Measurements from ENCODE around the gene NUDT14.

Gene NUDT14

DNA sequence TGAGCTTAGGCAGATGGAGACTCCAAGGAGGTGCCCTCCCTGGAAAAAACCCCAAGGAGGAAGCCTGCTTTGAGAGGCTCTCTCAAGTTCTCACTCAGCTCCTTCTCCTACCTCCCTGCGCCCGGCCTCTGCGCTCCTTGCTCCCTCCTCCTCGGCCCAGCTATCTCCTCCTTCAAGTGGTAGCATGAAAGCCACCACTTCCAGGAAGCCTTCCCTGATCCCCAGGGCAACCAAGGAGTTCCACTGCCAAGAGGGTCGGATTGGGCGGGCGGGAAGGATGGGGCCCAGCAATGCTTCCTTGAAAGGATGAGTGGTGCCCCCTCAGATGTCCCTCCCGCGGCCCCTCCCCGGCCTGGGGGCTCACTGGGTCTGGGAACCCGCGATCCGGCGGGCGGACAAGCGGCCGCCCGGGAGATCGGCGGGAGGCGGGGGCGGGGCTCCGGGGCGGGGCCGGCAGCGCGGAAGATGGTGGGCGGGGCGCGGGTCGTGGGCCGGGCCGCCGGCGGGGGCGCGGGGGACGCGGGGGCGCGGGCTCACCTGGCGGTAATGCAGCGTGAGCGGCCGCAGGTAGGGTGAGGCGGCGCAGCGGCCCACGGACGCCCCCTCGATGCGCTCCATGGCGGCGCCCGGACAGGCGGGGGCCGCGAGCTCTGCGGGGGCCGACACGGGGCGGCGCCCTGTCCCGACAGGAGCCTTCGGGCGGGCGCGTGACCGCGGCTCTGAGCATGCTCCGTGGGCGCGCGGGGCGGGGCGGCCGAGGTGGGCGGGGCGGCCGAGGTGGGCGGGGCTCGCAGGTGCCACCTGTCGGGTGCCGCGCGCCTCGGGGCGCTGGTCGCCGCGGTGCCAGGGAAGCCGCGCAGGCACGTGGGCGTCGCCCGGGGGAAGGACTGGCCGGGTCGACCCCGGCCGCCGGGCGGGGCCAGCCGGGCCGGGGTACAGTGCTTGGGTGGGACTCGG is at the start of gene NUDT14:
TSS of gene NUDT14 (minus strand) at position 721 of the 957 bp plus-strand sequence. CDS start at position 618, 103 bp downstream.
- in situ Hi-C loops (cut with MboI; ENCODE audit: low sequenced_read_pairs), result no loop called here

GRCh38 chr14:105229099-105229655 is 48.1 kb upstream of the NUDT14 start:
- in situ Hi-C loops (cut with MboI; ENCODE audit: low sequenced_read_pairs), result no loop called here

DNA sequence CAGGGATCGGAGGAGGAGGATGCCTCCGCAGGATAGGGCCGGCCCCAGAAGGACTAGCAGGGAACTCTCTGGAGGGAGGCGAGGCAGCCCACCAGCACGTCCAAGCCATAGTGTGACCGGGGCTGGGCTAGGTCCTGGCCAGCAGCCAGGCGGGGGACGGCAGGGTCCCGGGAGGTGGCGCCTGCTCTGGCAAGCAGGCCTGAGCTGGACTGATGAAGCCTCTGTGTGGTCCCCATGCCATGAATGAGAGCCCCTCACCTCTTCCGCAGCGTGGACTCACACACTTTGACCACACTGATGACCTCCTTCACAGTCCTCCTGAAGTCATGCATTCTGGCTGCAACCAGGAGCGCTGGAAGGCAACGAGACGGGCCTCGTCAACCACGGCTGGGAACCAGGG is 47.5 kb upstream of the NUDT14 start:
- in situ Hi-C loops (cut with MboI; ENCODE audit: low sequenced_read_pairs), result no loop called here

GRCh38 chr14:105227346-105227745 is 46.2 kb upstream of the NUDT14 start:
- in situ Hi-C loops (cut with MboI; ENCODE audit: low sequenced_read_pairs), result no loop called here

GRCh38 chr14:105226198-105226597 is 45.1 kb upstream of the NUDT14 start:
- in situ Hi-C loops (cut with MboI; ENCODE audit: low sequenced_read_pairs), result no loop called here

DNA sequence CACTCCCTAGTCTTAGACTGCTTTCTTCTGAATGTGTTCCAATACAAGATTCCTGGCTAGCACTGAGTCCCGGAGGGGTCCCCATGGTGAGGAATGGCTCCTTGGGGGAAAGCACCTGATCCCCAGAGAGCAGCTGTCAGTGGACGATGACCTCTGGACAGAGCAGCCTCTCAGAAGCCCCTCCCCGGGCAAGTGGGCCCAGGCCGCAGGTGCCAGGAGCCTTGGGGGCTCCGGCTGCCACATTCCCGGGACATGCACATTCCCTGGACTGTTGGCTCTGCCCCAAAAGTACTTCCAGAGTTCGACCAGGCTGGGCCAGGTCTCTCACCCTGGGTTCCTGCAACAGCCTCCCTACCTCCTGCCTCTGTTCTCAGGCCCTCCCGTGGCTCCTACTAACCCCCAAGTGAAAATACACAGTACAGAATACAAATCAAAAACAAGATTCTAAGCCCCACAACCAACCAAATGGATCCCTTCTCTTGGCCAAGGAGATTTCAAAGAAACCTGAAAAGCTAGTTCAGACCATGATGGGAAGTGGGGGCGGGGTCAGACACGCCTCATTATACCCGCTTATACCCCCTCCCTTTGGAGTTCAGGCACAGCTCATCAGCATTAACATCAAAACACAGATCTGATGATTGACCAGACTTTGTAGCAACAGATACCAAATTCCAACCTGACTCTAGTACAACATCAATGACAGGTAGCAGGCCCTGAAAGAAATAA is 43.9 kb upstream of the NUDT14 start:
- in situ Hi-C loops (cut with MboI; ENCODE audit: low sequenced_read_pairs), result no loop called here

DNA sequence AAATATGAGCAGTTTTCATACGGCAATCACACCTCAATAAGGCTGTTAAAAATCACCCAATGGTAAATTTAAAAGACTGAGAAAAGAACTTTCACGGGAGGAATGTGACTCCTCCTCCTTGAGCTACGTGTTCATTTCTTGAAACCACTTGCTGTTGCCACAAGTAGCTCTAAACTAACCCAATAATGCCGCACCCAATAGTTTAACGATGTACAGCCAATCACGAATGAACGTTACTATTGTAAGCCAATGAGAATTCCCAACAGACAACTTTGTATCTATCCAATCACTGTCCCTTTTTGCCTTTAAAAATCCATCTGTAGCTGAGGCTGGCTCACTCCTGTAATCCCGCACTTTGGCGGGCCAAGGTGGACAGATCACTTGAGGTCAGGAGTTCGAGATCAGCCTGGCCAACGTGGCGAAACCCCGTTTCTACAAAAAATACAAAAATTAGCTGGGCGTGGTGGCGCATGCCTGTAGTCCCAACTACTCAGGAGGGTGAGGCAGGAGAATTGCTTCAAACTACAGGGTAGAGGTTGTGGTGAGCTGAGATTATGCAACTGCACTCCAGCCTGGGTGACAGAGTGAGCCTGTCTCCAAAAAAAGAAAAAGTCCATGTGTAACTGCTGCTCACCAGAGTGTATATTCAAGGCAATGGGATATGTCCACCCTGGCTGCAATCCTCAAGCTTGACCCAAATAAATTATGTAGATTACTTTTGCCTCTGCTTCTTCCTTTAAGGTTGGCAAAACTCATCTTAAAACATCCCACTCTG is 42.8 kb upstream of the NUDT14 start:
- in situ Hi-C loops (cut with MboI; ENCODE audit: low sequenced_read_pairs), result no loop called here

DNA sequence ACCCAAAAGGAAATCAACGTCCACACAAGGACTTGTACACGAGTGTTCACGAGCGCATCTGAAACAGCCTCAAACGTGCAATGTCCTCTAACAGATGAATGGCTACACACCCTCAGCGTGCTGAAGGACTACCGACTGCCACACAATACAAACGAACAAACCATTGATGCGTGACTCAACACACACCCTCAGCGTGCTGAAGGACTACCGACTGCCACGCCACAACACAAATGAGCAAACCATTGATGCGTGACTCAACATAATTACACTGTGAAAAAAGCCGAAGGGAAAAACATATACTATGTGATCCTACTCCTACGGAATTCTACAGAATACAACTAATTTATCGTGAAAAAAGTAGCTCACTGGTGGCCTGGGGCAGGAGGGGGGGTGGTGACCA is 42.1 kb upstream of the NUDT14 start:
- in situ Hi-C loops (cut with MboI; ENCODE audit: low sequenced_read_pairs), result no loop called here

GRCh38 chr14:105221598-105222178 is 40.6 kb upstream of the NUDT14 start:
- in situ Hi-C loops (cut with MboI; ENCODE audit: low sequenced_read_pairs), result no loop called here

- in situ Hi-C loops (cut with MboI; ENCODE audit: low sequenced_read_pairs), result no loop called here
Measured at GRCh38 chr14:105220699-105221597, 39.8 kb upstream of the NUDT14 start.

DNA sequence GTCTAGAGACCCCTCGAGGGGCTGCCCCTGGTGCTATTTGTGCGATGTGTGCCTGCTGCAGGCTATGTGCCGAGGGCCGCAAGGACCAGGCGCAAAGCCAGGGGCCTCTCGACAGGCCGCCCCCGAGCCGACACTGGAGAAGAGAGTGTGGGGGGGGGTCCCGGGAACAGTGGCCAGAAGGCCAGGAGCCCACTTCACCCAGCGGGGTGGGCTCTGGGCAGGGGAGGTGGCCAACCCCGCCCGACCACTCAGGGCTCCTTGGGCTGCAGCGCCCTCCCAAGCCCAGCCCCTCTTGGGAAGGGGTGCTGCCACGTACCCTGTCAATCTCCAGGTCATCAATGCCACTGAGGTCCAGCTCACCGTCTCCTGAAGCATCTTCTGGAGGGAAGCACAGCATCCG is 38.6 kb upstream of the NUDT14 start:
- in situ Hi-C loops (cut with MboI; ENCODE audit: low sequenced_read_pairs), result no loop called here

DNA sequence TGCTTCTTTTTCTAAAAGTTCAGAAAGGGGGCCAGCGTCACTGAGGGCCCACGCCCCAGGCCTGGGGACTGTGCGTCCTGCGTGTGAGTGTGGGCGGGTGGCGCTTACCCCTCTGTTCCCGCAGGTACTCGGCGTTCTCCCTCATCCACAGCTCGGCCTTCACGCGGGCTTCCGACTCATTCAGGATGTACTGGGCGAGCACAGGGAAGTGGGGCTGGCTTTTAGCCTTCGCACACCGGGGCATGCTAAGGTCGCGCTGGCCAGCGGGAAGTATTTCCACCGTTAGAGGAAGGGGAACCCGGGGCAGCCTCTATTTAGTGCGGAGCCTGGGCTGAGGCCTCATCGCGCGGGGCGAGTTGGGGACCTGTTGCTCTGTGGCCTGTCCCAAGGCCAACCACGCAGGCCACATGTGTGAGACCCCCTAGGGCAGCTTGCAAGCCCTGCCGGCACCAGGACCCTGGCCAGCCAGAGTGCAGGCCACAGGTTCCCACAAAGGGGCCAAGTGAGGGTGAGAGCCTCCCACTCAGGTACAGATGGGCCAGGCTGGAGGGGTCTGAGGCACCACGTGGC is 38.0 kb upstream of the NUDT14 start:
- in situ Hi-C loops (cut with MboI; ENCODE audit: low sequenced_read_pairs), result no loop called here

GRCh38 chr14:105218611-105219010 is 37.5 kb upstream of the NUDT14 start:
- in situ Hi-C loops (cut with MboI; ENCODE audit: low sequenced_read_pairs), result no loop called here

- in situ Hi-C loops (cut with MboI; ENCODE audit: low sequenced_read_pairs), result no loop called here
Measured at GRCh38 chr14:105217774-105218173, 36.7 kb upstream of the NUDT14 start.

GRCh38 chr14:105216490-105217247 is 35.6 kb upstream of the NUDT14 start:
- in situ Hi-C loops (cut with MboI; ENCODE audit: low sequenced_read_pairs), result no loop called here

- in situ Hi-C loops (cut with MboI; ENCODE audit: low sequenced_read_pairs), result no loop called here
Measured at GRCh38 chr14:105215602-105216001, 34.5 kb upstream of the NUDT14 start.

DNA sequence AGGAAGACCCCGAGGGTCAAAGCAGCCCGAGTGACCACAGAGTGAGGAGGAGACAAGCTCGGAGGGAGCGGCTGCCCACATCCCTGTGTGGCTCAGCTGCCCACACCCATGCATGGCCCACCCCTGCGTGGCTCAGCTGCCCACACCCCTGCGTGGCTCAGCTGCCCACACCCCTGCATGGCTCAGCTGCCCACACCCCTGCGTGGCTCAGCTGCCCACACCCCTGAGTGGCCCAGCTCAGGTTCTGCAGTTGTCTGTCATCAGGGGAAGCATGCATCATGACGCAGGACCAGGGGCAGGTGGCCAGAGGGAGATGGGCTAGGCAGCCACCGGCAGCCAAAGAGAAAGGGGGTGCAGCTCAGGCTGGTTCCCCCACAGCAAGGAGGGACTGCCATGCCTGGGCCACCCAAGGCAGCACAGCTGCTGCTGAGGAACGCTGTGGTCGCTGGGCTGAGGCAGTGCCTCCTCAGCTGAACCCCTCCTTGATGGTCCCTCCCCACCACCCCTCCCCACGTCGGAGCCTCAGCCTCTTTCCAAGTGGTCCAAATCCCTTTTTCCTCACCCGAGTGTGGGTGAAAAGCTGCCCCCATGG is 33.3 kb upstream of the NUDT14 start:
- in situ Hi-C loops (cut with MboI; ENCODE audit: low sequenced_read_pairs), result no loop called here

GRCh38 chr14:105213361-105213760 is 32.2 kb upstream of the NUDT14 start:
- in situ Hi-C loops (cut with MboI; ENCODE audit: low sequenced_read_pairs), result no loop called here
